ENCODE data around the gene CDC42EP1.
"Not testable (repeated sequence)": the region's sequence is repeated elsewhere in the genome, so short reads cannot be mapped to it uniquely, and the experiment has no call there.

CDC42EP1 gene

GRCh38 chr22:37559901-37560607, at the start of gene CDC42EP1:
Gene CDC42EP1 (plus strand): TSS chr22:37560480. CDS start chr22:37566350, 5,870 bp downstream.
- DNase-seq: no peak

- no peak for DNase-seq
Measured at GRCh38 chr22:37511395-37512104, 48.7 kb upstream of the CDC42EP1 start.

GRCh38 chr22:37514526-37515051, 45.7 kb upstream of the CDC42EP1 start:
- no peak for DNase-seq

GRCh38 chr22:37515901-37516300, 44.4 kb upstream of the CDC42EP1 start:
- DNase-seq: no peak

GRCh38 chr22:37516456-37516855, 43.8 kb upstream of the CDC42EP1 start:
- no peak for DNase-seq

- no peak for DNase-seq
Measured at GRCh38 chr22:37517826-37518450, 42.3 kb upstream of the CDC42EP1 start.

- no peak for DNase-seq
Measured at GRCh38 chr22:37518509-37519267, 41.6 kb upstream of the CDC42EP1 start.

GRCh38 chr22:37519268-37520195, 40.7 kb upstream of the CDC42EP1 start, which contains the start of gene CARD10:
Gene CARD10 (minus strand): TSS chr22:37519415. CDS start chr22:37519200, 215 bp downstream.
- no peak for DNase-seq

GRCh38 chr22:37520776-37521191, 39.5 kb upstream of the CDC42EP1 start:
- no peak for DNase-seq

GRCh38 chr22:37521236-37521739, 39.0 kb upstream of the CDC42EP1 start:
- no peak for DNase-seq

GRCh38 chr22:37522482-37522881, 37.8 kb upstream of the CDC42EP1 start:
- DNase-seq: no peak

GRCh38 chr22:37525073-37525745, 35.1 kb upstream of the CDC42EP1 start:
- no peak for DNase-seq

GRCh38 chr22:37525746-37526350, 34.4 kb upstream of the CDC42EP1 start:
- no peak for DNase-seq

GRCh38 chr22:37526376-37526775, 33.9 kb upstream of the CDC42EP1 start:
- DNase-seq: no peak

- not testable (repeated sequence) for DNase-seq
Measured at GRCh38 chr22:37527081-37527752, 33.1 kb upstream of the CDC42EP1 start.

GRCh38 chr22:37527952-37528351, 32.3 kb upstream of the CDC42EP1 start:
- DNase-seq: not testable (repeated sequence)

- DNase-seq: no peak
Measured at GRCh38 chr22:37529652-37530345, 30.5 kb upstream of the CDC42EP1 start.

- DNase-seq: peak; percentile 60
Measured at GRCh38 chr22:37533995-37534394, 26.3 kb upstream of the CDC42EP1 start.

GRCh38 chr22:37534445-37534844, 25.8 kb upstream of the CDC42EP1 start:
- DNase-seq: no peak

Data from NCI-H2107 (cell line).